Measurements from ENCODE around the gene PLB1.

PLB1 gene

DNA sequence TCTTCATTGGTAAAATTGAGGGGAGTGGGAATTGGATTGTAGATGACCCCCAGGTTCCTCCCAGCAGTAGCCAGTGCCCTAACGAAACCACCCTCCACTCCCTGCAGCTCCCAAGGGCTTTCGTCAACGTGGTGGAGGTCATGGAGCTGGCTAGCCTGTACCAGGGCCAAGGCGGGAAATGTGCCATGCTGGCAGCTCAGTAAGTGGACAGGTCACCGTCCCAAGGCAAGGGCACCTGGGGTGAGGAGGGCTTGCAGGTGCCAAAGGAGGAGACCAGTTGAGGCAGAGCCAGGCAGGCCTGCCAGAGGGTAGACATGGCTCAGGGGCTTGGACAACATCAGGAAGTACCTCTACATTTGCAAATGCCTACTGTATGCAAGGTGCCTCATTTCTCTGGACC lies 133.1 kb downstream of the PLB1 start:
- no peak overlapping the region for H3K4me3 ChIP-seq (ENCODE audit: low read depth, low read length)
- no peak for DNase-seq (ENCODE audit: low read depth)
- TF ChIP-seq POLR2A (IDR thresholded peaks at IDR 0.05; ENCODE audit: extremely low read depth, insufficient read length) (no peak), MYC (IDR thresholded peaks at IDR 0.05; ENCODE audit: low read depth, low read length) (no peak)
- TF ChIP-seq, protein P1, sequence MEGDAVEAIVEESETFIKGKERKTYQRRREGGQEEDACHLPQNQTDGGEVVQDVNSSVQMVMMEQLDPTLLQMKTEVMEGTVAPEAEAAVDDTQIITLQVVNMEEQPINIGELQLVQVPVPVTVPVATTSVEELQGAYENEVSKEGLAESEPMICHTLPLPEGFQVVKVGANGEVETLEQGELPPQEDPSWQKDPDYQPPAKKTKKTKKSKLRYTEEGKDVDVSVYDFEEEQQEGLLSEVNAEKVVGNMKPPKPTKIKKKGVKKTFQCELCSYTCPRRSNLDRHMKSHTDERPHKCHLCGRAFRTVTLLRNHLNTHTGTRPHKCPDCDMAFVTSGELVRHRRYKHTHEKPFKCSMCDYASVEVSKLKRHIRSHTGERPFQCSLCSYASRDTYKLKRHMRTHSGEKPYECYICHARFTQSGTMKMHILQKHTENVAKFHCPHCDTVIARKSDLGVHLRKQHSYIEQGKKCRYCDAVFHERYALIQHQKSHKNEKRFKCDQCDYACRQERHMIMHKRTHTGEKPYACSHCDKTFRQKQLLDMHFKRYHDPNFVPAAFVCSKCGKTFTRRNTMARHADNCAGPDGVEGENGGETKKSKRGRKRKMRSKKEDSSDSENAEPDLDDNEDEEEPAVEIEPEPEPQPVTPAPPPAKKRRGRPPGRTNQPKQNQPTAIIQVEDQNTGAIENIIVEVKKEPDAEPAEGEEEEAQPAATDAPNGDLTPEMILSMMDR (IDR thresholded peaks at IDR 0.05; ENCODE audit: low read depth, low read length) = no peak
- TF ChIP-seq, protein P2, sequence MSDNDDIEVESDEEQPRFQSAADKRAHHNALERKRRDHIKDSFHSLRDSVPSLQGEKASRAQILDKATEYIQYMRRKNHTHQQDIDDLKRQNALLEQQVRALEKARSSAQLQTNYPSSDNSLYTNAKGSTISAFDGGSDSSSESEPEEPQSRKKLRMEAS (IDR thresholded peaks at IDR 0.05; ENCODE audit: low read depth, low read length) = no peak

DNA sequence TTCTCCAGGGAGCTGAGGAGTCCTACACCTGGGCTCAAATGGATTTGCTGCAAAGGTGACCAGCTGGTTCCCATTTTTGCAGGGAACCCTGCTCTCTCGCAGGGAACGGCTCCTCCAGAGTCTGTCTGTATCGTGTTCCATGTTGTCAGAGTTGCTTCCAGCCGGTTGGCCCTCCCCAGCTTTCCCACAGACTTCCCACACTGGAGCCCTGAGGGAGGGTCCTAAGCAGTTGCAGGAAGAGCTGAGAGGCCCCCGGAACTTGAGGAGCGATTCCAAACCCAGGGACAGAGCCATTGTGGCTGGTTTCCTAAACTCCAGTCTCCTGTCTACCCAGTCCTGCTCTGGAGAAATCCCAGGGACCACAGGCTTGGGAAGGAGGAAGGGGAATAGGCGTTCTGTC lies 134.1 kb downstream of the PLB1 start:
- no peak overlapping the region for H3K4me3 ChIP-seq (ENCODE audit: low read depth, low read length)
- DNase-seq (ENCODE audit: low read depth) = no peak
- TF ChIP-seq MYC (IDR thresholded peaks at IDR 0.05; ENCODE audit: low read depth, low read length) (no peak), POLR2A (IDR thresholded peaks at IDR 0.05; ENCODE audit: extremely low read depth, insufficient read length) (no peak)
- TF ChIP-seq, protein P1 (IDR thresholded peaks at IDR 0.05; ENCODE audit: low read depth, low read length) = no peak
- TF ChIP-seq, protein P2 (IDR thresholded peaks at IDR 0.05; ENCODE audit: low read depth, low read length) = no peak

DNA sequence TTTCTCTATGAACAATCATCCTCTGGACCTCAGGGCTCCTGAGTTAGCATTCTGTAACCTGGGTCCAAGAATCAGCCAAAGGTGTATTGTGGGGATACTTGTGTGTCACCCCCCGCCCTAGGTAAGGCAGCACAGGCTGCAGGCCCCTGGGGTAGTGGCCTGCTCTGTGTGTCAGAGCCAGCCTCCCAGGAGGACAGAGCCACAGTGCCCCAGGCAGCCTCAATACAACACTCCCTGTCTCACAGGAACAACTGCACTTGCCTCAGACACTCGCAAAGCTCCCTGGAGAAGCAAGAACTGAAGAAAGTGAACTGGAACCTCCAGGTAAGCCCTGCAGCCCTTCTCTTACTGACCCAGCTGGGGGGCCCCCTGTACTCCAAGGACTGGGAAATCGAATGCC lies 134.5 kb downstream of the PLB1 start:
- no peak for TF ChIP-seq MYC (IDR thresholded peaks at IDR 0.05; ENCODE audit: low read depth, low read length)
- TF ChIP-seq POLR2A (IDR thresholded peaks at IDR 0.05; ENCODE audit: extremely low read depth, insufficient read length) = no peak
- TF ChIP-seq, protein P1 (IDR thresholded peaks at IDR 0.05; ENCODE audit: low read depth, low read length) = no peak
- TF ChIP-seq, protein P2 (IDR thresholded peaks at IDR 0.05; ENCODE audit: low read depth, low read length) = no peak

DNA sequence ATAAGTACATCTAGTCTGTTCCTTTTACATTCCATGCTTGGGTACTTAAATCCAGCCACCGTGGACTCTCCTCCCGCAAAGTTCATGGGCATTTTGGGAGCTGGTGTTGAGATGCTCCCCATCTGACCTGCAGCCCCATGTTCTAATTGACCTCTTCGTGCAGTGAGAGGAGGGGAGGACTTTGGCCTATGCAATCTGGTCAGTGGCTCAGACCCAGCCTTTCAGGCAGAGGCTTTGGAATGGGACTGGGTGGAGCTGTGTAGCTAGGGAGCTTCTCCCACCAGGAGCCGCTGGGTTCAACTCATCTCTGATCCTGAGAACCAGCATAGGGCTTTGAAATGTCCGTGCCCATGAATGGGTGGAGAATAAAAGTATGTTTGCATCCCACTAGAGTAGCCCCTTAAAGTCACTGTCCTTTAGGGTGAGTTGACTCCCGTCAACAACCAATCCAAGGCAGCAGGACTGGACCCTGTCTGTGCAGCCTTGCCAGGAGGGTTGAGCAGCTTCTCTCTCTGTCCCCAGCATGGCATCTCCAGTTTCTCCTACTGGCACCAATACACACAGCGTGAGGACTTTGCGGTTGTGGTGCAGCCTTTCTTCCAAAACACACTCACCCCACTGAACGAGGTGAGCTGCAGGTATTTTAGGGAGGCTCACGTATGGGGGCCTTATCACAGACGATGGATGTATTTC lies 135.8 kb downstream of the PLB1 start:
- TF ChIP-seq POLR2A (IDR thresholded peaks at IDR 0.05; ENCODE audit: extremely low read depth, insufficient read length) = no peak
- TF ChIP-seq, protein P2 (IDR thresholded peaks at IDR 0.05; ENCODE audit: low read depth, low read length) = no peak
- no peak for TF ChIP-seq MYC (IDR thresholded peaks at IDR 0.05; ENCODE audit: low read depth, low read length)
- TF ChIP-seq, protein P1 (IDR thresholded peaks at IDR 0.05; ENCODE audit: low read depth, low read length) = no peak
- DNase-seq (ENCODE audit: low read depth) = no peak
- H3K4me3 ChIP-seq (ENCODE audit: low read depth, low read length) = no peak overlapping the region

More for the DNA sequence above, 134.5 kb downstream of the PLB1 start:
- H3K4me3 ChIP-seq (ENCODE audit: low read depth, low read length) = no peak overlapping the region
- DNase-seq (ENCODE audit: low read depth) = no peak

DNA sequence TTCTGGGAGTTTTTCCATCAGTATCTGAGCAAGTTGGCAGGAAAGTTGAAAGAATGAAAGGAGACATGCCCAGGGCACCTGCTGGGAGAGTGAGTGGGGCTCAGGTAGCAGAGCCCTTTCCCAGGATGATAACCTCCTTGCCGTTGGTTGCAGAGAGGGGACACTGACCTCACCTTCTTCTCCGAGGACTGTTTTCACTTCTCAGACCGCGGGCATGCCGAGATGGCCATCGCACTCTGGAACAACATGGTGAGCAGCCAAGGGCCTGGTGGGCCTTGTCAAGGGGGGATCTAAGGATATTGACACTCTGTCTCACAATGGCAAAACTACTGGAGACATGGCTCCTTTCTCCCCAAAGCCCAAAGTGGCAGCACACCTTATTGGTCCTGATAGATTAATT lies 136.9 kb downstream of the PLB1 start:
- no peak overlapping the region for H3K4me3 ChIP-seq (ENCODE audit: low read depth, low read length)
- TF ChIP-seq MYC (IDR thresholded peaks at IDR 0.05; ENCODE audit: low read depth, low read length) (no peak), POLR2A (IDR thresholded peaks at IDR 0.05; ENCODE audit: extremely low read depth, insufficient read length) (no peak)
- TF ChIP-seq, protein P2 (IDR thresholded peaks at IDR 0.05; ENCODE audit: low read depth, low read length) = no peak
- DNase-seq (ENCODE audit: low read depth) = no peak

- no peak for TF ChIP-seq MYC (IDR thresholded peaks at IDR 0.05; ENCODE audit: low read depth, low read length)
- TF ChIP-seq POLR2A (IDR thresholded peaks at IDR 0.05; ENCODE audit: extremely low read depth, insufficient read length) = no peak
- TF ChIP-seq, protein P1 (IDR thresholded peaks at IDR 0.05; ENCODE audit: low read depth, low read length) = no peak
- TF ChIP-seq, protein P2 (IDR thresholded peaks at IDR 0.05; ENCODE audit: low read depth, low read length) = no peak
- no peak overlapping the region for H3K4me3 ChIP-seq (ENCODE audit: low read depth, low read length)
- DNase-seq (ENCODE audit: low read depth) = no peak
These were observed 137.3 kb downstream of the PLB1 start for GRCh38 chr2:28633204-28633603.
